K562 (cell line): ENCODE results near the gene RSBN1L. TPM values are rescaled to one million over a fixed set of nuclear protein-coding genes. Genes with fewer than 3 reads are reported as not detected.
A peak's percentile ranks its signal among the peaks of the same experiment; 100 is the strongest.

ENCODE experiments used
- BCLAF1 ChIP-seq, 2 experiments: fragments of 450-650 bp in 1 of 2; IDR thresholded peaks; 2 replicates each; pipeline ENCODE4 v1.6.1; 2011 to 2017; ENCODE audit warnings: low read depth in 2 of 2, antibody characterized with exemption in 1 of 2, borderline replicate concordance in 1 of 2, low read length in 1 of 2, mild to moderate bottlenecking in 1 of 2, mixed read lengths in 1 of 2; ENCODE audit not compliant: control insufficient read depth in 1 of 2
- CBFA2T2 ChIP-seq: fragments of 450-650 bp; conservative IDR thresholded peaks from 2 replicates; pipeline ENCODE4 v1.6.1; 2017; ENCODE audit warnings: mild to moderate bottlenecking
- DPF2 ChIP-seq: fragments of 450-650 bp; IDR thresholded peaks from 2 replicates; pipeline ENCODE4 v1.6.1; 2016
- MAFG ChIP-seq: fragments of 450-650 bp; conservative IDR thresholded peaks from 2 replicates; pipeline ENCODE4 v1.6.1; 2016; ENCODE audit warnings: missing genetic modification characterization, missing compliant biosample characterization
- polyA plus RNA-seq, 8 experiments: library from polyadenylated mRNA; depleted of rRNA in 4 of 8; stranded (reverse) in 5 of 8; unstranded in 3 of 8; fragments of >200 nt; fragmentation: Nextera tagmentation in 2 of 8; fragmentation: Illumina TruSeq in 1 of 8; extraction: Ambion mirVana in 2 of 8; extraction: Trizol in 1 of 8; gene quantifications; 2 replicates each; pipeline versions ENCODE4 v1.2.1 to v1.2.3, GENCODE V29; 2011 to 2014; ENCODE audit warnings: inconsistent platforms in 1 of 8, missing spikeins in 1 of 8
- total RNA-seq, 7 experiments: library from RNA; depleted of rRNA in 6 of 7; stranded (reverse); fragments of >200 nt in 6 of 7; fragmentation: Illumina TruSeq in 2 of 7; extraction: Trizol in 2 of 7; gene quantifications; 2 replicates each; pipeline versions ENCODE4 v1.2.1 to v1.2.3, GENCODE V29; 2011 to 2021; ENCODE audit warnings: low replicate concordance in 1 of 7
- TF ChIP-seq, protein P1 (sequence below), 2 experiments: fragments of 450-650 bp in 1 of 2; sonication (generic) in 1 of 2; formaldehyde crosslinking; conservative IDR thresholded peaks; 2 replicates each; pipeline versions ENCODE4 v1.4.0 to v1.8.1; 2020 to 2022; ENCODE audit warnings: mild to moderate bottlenecking in 1 of 2, missing genetic modification reagents in 1 of 2
- TF ChIP-seq, protein P2 (sequence below): sonication (generic); formaldehyde crosslinking; IDR thresholded peaks from 2 replicates; pipeline ENCODE4 v1.8.1; 2022; ENCODE audit warnings: missing genetic modification reagents
- TF ChIP-seq, protein P3 (sequence below): fragments of 450-650 bp; formaldehyde crosslinking; IDR thresholded peaks from 2 replicates; pipeline ENCODE4 v1.4.0; 2020; ENCODE audit warnings: mild to moderate bottlenecking

Gene RSBN1L
- total and polyA plus RNA-seq, 9 of the 15 experiments (the other 6 are each of a cell fraction or from before 2014, with no cell fraction given) = 6.2 to 35.2 (median 20.1) TPM

DNA sequence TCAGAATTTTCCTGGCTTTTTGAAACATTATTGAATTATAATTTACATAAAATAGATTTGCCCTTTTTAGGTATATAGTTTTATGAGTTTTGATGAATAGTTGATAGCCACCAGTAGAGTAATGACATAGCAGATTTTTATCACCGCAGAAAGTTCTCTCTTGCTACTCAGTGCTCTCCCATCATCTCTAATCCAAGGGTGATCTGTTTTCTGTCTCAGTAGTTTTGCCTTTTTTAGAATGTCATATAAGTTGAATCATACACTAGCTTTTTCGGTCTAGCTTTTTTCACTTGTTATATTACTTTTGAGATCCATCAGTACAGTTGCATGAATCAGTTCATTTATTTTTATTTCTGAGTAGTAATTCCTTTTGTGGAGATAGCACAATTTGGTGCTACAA is 17.9 kb downstream of the RSBN1L start (continued):
- TF ChIP-seq BCLAF1 (IDR thresholded peaks at IDR 0.05; ENCODE audit: borderline replicate concordance in 1 of 2, control insufficient read depth in 1 of 2, low read depth in 2 of 2, low read length in 1 of 2) (no peak), DPF2 (peak; percentile 11), CBFA2T2 (no peak), MAFG (tag) (peak; percentile 83)
- TF ChIP-seq, protein P1, sequence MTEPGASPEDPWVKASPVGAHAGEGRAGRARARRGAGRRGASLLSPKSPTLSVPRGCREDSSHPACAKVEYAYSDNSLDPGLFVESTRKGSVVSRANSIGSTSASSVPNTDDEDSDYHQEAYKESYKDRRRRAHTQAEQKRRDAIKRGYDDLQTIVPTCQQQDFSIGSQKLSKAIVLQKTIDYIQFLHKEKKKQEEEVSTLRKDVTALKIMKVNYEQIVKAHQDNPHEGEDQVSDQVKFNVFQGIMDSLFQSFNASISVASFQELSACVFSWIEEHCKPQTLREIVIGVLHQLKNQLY (CRISPR knock-in tag; conservative IDR thresholded peaks at IDR 0.05) = no peak
- TF ChIP-seq, protein P2, sequence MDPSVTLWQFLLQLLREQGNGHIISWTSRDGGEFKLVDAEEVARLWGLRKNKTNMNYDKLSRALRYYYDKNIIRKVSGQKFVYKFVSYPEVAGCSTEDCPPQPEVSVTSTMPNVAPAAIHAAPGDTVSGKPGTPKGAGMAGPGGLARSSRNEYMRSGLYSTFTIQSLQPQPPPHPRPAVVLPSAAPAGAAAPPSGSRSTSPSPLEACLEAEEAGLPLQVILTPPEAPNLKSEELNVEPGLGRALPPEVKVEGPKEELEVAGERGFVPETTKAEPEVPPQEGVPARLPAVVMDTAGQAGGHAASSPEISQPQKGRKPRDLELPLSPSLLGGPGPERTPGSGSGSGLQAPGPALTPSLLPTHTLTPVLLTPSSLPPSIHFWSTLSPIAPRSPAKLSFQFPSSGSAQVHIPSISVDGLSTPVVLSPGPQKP = no peak
- TF ChIP-seq, protein P3, sequence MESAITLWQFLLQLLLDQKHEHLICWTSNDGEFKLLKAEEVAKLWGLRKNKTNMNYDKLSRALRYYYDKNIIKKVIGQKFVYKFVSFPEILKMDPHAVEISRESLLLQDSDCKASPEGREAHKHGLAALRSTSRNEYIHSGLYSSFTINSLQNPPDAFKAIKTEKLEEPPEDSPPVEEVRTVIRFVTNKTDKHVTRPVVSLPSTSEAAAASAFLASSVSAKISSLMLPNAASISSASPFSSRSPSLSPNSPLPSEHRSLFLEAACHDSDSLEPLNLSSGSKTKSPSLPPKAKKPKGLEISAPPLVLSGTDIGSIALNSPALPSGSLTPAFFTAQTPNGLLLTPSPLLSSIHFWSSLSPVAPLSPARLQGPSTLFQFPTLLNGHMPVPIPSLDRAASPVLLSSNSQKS = no peak
